Upper lobe of left lung (tissue), 4 donors: Measurements from ENCODE around the gene MED13L.

Source experiments
- POLR2A ChIP-seq, 4 donors: fragments of 450-650 bp; IDR thresholded peaks; one replicate each; pipeline ENCODE4 v1.5.1; 2016 to 2017; ENCODE audit warnings: antibody characterized with exemption in 4 of 4, mild to moderate bottlenecking in 2 of 4
- POLR2AphosphoS5 ChIP-seq, 2 donors: sonication (generic); formaldehyde crosslinking; IDR thresholded peaks; one replicate each; pipeline ENCODE4 v1.5.1; 2017; ENCODE audit warnings: antibody characterized with exemption in 2 of 2
- TF ChIP-seq, protein P1 (sequence below), 6 experiments: fragments of 450-650 bp in 4 of 6; fragments of 200-600 bp in 2 of 6; sonication (generic) in 2 of 6; IDR thresholded peaks; one replicate each; pipeline ENCODE4 v1.5.1; 2016 to 2019; ENCODE audit warnings: antibody characterized with exemption in 6 of 6

DNA sequence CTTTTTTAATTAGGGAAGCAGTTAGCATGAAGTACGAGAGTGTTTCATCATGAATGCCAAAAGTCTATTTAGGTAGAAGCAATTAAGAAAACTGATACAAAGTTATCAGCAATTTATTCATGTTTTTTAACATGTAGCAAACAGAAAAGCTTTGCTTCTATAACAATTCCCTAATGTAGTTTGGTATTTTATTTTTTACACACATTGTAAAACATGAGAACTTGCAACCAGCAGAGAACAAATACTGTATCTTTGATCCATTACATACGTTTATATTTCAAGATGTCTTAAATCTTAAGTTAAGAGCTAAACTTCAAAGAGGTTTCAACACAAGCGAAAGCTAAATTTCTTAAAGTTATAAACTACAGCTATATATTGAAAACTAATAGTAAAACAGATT is 39.3 kb downstream of the MED13L start:
- TF ChIP-seq, protein P1, sequence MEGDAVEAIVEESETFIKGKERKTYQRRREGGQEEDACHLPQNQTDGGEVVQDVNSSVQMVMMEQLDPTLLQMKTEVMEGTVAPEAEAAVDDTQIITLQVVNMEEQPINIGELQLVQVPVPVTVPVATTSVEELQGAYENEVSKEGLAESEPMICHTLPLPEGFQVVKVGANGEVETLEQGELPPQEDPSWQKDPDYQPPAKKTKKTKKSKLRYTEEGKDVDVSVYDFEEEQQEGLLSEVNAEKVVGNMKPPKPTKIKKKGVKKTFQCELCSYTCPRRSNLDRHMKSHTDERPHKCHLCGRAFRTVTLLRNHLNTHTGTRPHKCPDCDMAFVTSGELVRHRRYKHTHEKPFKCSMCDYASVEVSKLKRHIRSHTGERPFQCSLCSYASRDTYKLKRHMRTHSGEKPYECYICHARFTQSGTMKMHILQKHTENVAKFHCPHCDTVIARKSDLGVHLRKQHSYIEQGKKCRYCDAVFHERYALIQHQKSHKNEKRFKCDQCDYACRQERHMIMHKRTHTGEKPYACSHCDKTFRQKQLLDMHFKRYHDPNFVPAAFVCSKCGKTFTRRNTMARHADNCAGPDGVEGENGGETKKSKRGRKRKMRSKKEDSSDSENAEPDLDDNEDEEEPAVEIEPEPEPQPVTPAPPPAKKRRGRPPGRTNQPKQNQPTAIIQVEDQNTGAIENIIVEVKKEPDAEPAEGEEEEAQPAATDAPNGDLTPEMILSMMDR (IDR thresholded peaks at IDR 0.05): no peak
- no peak for TF ChIP-seq POLR2AphosphoS5 (IDR thresholded peaks at IDR 0.05)
- TF ChIP-seq POLR2A (IDR thresholded peaks at IDR 0.05): no peak
